ENCODE results near the gene CSNK1G3. TPM values are rescaled to one million over a fixed set of nuclear protein-coding genes. Genes with fewer than 3 reads are reported as not detected.

Gene CSNK1G3
- total and polyA plus RNA-seq, 2 of the 4 experiments (the other 2 are of a cell fraction), result 16.4 to 26.2 TPM

- POLR2A ChIA-PET (ENCODE audit: unreplicated experiment), result interaction anchor here (0.6 to 1.0 kb wide), 2 partner anchors 23 to 1158 kb away, joined by 3 to 5 read pairs; no protein-coding TSS in a partner anchor
- H3K9ac ChIP-seq (ENCODE audit: low read depth, low read length), result peak overlapping the region; percentile 85; the same call in 1 of the 2 replicates
- H3K9me3 ChIP-seq (ENCODE audit: control insufficient read depth, insufficient read depth, low read length), result no peaks in the 10 kb centered on the region
- DNase-seq (peak; percentile 70), ATAC-seq (ENCODE audit: low read depth) (no peak)
- peak overlapping the region; percentile 70 to 82; a peak in 3 of 4 replicates for H4K8ac ChIP-seq (ENCODE audit: low read depth in 2 of 2, low read length in 2 of 2)
- peak overlapping the region; percentile 68 for H2AK9ac ChIP-seq (replicated peaks; ENCODE audit: low read depth, low read length, poor library complexity)
- peaks cover 5 to 22% of the 10 kb centered on the region in 2 experiments; a peak in 3 of 4 replicates for H3K79me1 ChIP-seq (ENCODE audit: low read depth in 1 of 2, low read length in 2 of 2)
- peak overlapping the region; percentile 83; the same call in 1 of the 2 replicates for H3K27ac ChIP-seq (ENCODE audit: insufficient read depth, low read length)
- H2BK15ac ChIP-seq (ENCODE audit: low read depth, low read length), result peak overlapping the region; percentile 39; the same call in 2 of the 3 replicates
- no peak overlapping the region for H2BK20ac ChIP-seq (ENCODE audit: low read depth, low read length)
- H3K56ac ChIP-seq (ENCODE audit: extremely low read depth, insufficient read depth, low read length), result peak overlapping the region; percentile 80
- H4K91ac ChIP-seq (ENCODE audit: insufficient read depth, low read depth, low read length), result no peak overlapping the region
- peak overlapping the region; percentile 89 for H2AFZ ChIP-seq (replicated peaks; ENCODE audit: low read length, poor library complexity)
- no peak overlapping the region; the same call in 1 of the 2 replicates for H3K18ac ChIP-seq (ENCODE audit: low read depth, low read length)
- CTCF ChIA-PET, result interaction anchor here (1.3 kb wide), 1 partner anchor 87 kb away, joined by 3 read pairs; no protein-coding TSS in a partner anchor
- H3K36me3 ChIP-seq (ENCODE audit: control insufficient read depth, insufficient read depth, low read length), result no peaks in the 10 kb centered on the region
- no peak overlapping the region for H2BK120ac ChIP-seq (ENCODE audit: low read depth, low read length)
- peaks cover 5% of the 10 kb centered on the region for H3K9me1 ChIP-seq (ENCODE audit: insufficient read depth, low read length)
- peaks cover 2% of the 10 kb centered on the region; the same call in 1 of the 2 replicates for H3K4me1 ChIP-seq (ENCODE audit: control insufficient read depth, insufficient read depth, low read length)
- no peaks in the 10 kb centered on the region for H3K27me3 ChIP-seq (ENCODE audit: control insufficient read depth, insufficient read depth, low read length)
- H3K4ac ChIP-seq (ENCODE audit: low read depth, low read length), result peak overlapping the region; percentile 68; the same call in 1 of the 2 replicates
- no CpG with 5 or more reads among the region's 3 CpGs for WGBS, 2 experiments (ENCODE audit: extremely low coverage in 2 of 2, insufficient read length in 1 of 2)
- H3K4me2 ChIP-seq (ENCODE audit: low read depth, low read length), result peak overlapping the region; percentile 74
- peaks cover 12% of the 10 kb centered on the region for H4K20me1 ChIP-seq (ENCODE audit: insufficient read depth, low read length)
- 0 out of 2 replicates have a peak overlapping the region, but pooled peaks have one; percentile 10 for H4K5ac ChIP-seq (ENCODE audit: low read depth, low read length)
- intact Hi-C loops (cut with micrococcal nuclease), result no loop called here
- dilution Hi-C loops (cut with HindIII; ENCODE audit: low sequenced_read_pairs, unreplicated experiment), result no loop called here
- H2AK5ac ChIP-seq (ENCODE audit: low read depth, low read length), result no peak overlapping the region
- no peak for TF ChIP-seq CHD1 (IDR thresholded peaks at IDR 0.05; ENCODE audit: low read depth, low read length)
- TF ChIP-seq MAZ (IDR thresholded peaks at IDR 0.05; ENCODE audit: borderline replicate concordance, low read depth, low read length), result no peak
- TF ChIP-seq NFE2L2 (IDR thresholded peaks at IDR 0.05; ENCODE audit: low read depth, low read length), result no peak
- no peak for TF ChIP-seq RFX5 (IDR thresholded peaks at IDR 0.05; ENCODE audit: low read depth, low read length)
- no peak for TF ChIP-seq POLR2A (IDR thresholded peaks at IDR 0.05; ENCODE audit: low read depth, low read length)
- no peak for TF ChIP-seq BHLHE40 (IDR thresholded peaks at IDR 0.05; ENCODE audit: low read depth, low read length)
- no peak for TF ChIP-seq ELK1 (IDR thresholded peaks at IDR 0.05; ENCODE audit: borderline replicate concordance, low read depth, low read length)
- no peak for TF ChIP-seq CEBPB (IDR thresholded peaks at IDR 0.05; ENCODE audit: low read depth, low read length)
- TF ChIP-seq FOS (IDR thresholded peaks at IDR 0.05; ENCODE audit: low read depth, low read length), result no peak
- no peak for TF ChIP-seq MAFK (IDR thresholded peaks at IDR 0.05; ENCODE audit: low read depth, low read length)
- no peak for TF ChIP-seq SMC3 (IDR thresholded peaks at IDR 0.05; ENCODE audit: low read depth, low read length)
- TF ChIP-seq, protein P1, sequence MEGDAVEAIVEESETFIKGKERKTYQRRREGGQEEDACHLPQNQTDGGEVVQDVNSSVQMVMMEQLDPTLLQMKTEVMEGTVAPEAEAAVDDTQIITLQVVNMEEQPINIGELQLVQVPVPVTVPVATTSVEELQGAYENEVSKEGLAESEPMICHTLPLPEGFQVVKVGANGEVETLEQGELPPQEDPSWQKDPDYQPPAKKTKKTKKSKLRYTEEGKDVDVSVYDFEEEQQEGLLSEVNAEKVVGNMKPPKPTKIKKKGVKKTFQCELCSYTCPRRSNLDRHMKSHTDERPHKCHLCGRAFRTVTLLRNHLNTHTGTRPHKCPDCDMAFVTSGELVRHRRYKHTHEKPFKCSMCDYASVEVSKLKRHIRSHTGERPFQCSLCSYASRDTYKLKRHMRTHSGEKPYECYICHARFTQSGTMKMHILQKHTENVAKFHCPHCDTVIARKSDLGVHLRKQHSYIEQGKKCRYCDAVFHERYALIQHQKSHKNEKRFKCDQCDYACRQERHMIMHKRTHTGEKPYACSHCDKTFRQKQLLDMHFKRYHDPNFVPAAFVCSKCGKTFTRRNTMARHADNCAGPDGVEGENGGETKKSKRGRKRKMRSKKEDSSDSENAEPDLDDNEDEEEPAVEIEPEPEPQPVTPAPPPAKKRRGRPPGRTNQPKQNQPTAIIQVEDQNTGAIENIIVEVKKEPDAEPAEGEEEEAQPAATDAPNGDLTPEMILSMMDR (conservative IDR thresholded peaks at IDR 0.05; ENCODE audit: low read depth, low read length), result no peak
- no peak for TF ChIP-seq RCOR1 (IDR thresholded peaks at IDR 0.05; ENCODE audit: insufficient replicate concordance, low read length)
- TF ChIP-seq MXI1 (IDR thresholded peaks at IDR 0.05; ENCODE audit: borderline replicate concordance, low read depth, low read length), result no peak
- no peak for TF ChIP-seq USF2 (IDR thresholded peaks at IDR 0.05; ENCODE audit: low read depth, low read length)
- TF ChIP-seq RAD21 (IDR thresholded peaks at IDR 0.05; ENCODE audit: low read length), result no peak
- H2BK5ac ChIP-seq (ENCODE audit: low read depth, low read length, poor library complexity, severe bottlenecking), result peak overlapping the region; percentile 65
- in situ Hi-C loops (cut with MboI; ENCODE audit: low sequenced_read_pairs), result no loop called here
- BruUV-seq (replicated peaks), result TSS peak; percentile 93
- H3K4me3 ChIP-seq (ENCODE audit: insufficient read depth, low read depth, low read length), result peak overlapping the region; percentile 53
- peak overlapping the region; percentile 78 for H3K14ac ChIP-seq (replicated peaks; ENCODE audit: low read depth, low read length)
- no peak overlapping the region; the same call in 1 of the 2 replicates for H3K23ac ChIP-seq (ENCODE audit: low read depth, low read length)
These were observed 708 bp upstream of the CSNK1G3 start for GRCh38 chr5:123511290-123511647.

Data from IMR-90 (cell line).